ENCODE results near the gene CD22.

DNA sequence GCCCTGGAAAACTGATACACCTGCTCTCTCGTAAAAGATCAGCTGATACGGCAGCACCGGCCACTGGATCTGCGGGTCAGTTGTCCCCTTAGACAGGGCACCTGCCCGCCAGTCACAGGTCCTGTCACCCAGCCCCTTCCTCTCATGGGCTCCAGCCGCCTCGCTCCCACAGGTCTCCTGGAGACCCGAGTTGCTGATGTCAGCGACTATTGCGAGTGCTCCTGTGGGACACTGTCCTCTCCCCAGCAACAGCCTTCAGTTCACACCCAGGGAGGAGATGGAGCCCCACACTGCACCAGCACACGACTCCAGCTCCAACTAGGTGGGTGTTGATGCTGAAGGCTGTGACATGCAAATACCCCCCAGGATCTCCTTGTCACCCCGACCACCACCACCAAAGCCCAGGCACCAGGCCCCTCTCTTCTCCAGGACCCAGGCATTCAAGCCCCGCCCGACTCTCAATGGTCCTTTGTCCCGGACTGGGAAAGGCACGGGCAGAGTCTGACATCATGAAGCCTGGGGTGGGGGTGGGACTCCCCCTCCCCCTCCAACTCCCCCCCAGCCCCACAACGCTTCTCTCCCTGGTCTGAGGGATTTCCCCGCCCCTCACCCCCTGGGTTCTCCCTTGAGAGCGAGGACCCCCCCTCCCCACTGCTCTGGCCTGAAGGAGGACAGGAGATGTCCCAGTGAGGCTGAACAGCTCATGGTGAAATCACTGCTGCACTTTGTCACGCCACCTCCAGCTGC lies 38.4 kb upstream of the CD22 start:
- TF ChIP-seq, protein P1, sequence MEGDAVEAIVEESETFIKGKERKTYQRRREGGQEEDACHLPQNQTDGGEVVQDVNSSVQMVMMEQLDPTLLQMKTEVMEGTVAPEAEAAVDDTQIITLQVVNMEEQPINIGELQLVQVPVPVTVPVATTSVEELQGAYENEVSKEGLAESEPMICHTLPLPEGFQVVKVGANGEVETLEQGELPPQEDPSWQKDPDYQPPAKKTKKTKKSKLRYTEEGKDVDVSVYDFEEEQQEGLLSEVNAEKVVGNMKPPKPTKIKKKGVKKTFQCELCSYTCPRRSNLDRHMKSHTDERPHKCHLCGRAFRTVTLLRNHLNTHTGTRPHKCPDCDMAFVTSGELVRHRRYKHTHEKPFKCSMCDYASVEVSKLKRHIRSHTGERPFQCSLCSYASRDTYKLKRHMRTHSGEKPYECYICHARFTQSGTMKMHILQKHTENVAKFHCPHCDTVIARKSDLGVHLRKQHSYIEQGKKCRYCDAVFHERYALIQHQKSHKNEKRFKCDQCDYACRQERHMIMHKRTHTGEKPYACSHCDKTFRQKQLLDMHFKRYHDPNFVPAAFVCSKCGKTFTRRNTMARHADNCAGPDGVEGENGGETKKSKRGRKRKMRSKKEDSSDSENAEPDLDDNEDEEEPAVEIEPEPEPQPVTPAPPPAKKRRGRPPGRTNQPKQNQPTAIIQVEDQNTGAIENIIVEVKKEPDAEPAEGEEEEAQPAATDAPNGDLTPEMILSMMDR (IDR thresholded peaks at IDR 0.05) = no peak
- TF ChIP-seq POLR2A (IDR thresholded peaks at IDR 0.05) = no peak

Data from ovary (tissue), 3 donors.